Measurements from ENCODE around the gene SEPTIN1. TPM values are rescaled to one million over a fixed set of nuclear protein-coding genes. Genes with fewer than 3 reads are reported as not detected.
A peak's percentile ranks its signal among the peaks of the same experiment; 100 is the strongest.

The SEPTIN1 gene
- polyA plus RNA-seq, 3 donors = 0.31 to 0.60 (median 0.49) TPM

DNA sequence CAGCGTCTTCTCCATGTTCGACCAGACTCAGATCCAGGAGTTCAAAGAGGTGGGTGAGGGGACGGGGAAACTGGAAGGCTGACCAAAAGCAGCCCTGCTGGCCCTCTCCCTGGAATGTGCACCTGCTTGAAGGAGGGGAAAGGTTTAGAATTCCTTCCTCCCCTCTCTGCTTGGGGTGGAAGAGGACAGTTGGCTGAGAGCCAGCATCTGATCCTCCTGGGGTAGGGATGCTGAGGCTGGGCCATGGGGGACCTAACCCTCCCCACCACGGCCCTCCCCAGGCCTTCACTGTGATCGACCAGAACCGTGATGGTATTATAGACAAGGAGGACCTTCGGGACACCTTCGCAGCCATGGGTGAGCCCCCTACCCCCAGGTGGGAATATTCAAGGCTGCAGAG, 6.5 kb downstream of the SEPTIN1 start:
- H4K20me1 ChIP-seq (ENCODE audit: insufficient read depth, low read length) = no peaks in the 10 kb centered on the region
- Mint-ChIP-seq H3K36me3 (no peaks in the 10 kb centered on the region), H3K27ac (peak overlapping the region in 1 of 7 donors; percentile 37), H3K27me3 (ENCODE audit: low read depth in 3 of 3) (peaks cover 0 to 6% (median 0%) of the 10 kb centered on the region in 3 donors), H3K4me1 (peaks cover 30% of the 10 kb centered on the region), H3K9me3 (no peaks in the 10 kb centered on the region), H3K4me3 (no peak overlapping the region)
- H3K4me3 ChIP-seq (replicated peaks in 1 of 3; ENCODE audit: low read depth in 2 of 3, low read length in 3 of 3) = no peak overlapping the region
- H3K9me3 ChIP-seq (replicated peaks in 1 of 2; ENCODE audit: control insufficient read depth in 1 of 2, insufficient read depth in 1 of 2, low read length in 2 of 2) = no peaks in the 10 kb centered on the region
- no peak overlapping the region for H2AFZ ChIP-seq (ENCODE audit: insufficient read depth, low read depth, low read length, poor library complexity, severe bottlenecking)
- H3K4me1 ChIP-seq (ENCODE audit: control insufficient read depth in 1 of 2, insufficient read depth in 2 of 2, low read length in 2 of 2) = peaks cover 31 to 38% of the 10 kb centered on the region in 2 donors
- TF ChIP-seq, protein P1, sequence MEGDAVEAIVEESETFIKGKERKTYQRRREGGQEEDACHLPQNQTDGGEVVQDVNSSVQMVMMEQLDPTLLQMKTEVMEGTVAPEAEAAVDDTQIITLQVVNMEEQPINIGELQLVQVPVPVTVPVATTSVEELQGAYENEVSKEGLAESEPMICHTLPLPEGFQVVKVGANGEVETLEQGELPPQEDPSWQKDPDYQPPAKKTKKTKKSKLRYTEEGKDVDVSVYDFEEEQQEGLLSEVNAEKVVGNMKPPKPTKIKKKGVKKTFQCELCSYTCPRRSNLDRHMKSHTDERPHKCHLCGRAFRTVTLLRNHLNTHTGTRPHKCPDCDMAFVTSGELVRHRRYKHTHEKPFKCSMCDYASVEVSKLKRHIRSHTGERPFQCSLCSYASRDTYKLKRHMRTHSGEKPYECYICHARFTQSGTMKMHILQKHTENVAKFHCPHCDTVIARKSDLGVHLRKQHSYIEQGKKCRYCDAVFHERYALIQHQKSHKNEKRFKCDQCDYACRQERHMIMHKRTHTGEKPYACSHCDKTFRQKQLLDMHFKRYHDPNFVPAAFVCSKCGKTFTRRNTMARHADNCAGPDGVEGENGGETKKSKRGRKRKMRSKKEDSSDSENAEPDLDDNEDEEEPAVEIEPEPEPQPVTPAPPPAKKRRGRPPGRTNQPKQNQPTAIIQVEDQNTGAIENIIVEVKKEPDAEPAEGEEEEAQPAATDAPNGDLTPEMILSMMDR (IDR thresholded peaks at IDR 0.05) = no peak
- 90% methylated on average over 4 of the region's 8 CpGs for WGBS (ENCODE audit: insufficient coverage)
- peak in 1 of 3 donors; percentile 4 for DNase-seq
- H3K9ac ChIP-seq (ENCODE audit: insufficient read depth, low read length, poor library complexity, severe bottlenecking) = no peak overlapping the region
- intact Hi-C loops (cut with micrococcal nuclease) = loop anchor here (10.0 kb wide), 2 partner anchors 279 to 339 kb away; partner anchors contain the start of genes FBRS (in 1 of the 2) and PRR14 (in 1 of the 2)
- peaks cover 7% of the 10 kb centered on the region for H3K79me2 ChIP-seq (ENCODE audit: insufficient read depth, low read length)
- no peaks in the 10 kb centered on the region for H3K36me3 ChIP-seq (replicated peaks in 1 of 2; ENCODE audit: control insufficient read depth in 1 of 2, insufficient read depth in 2 of 2, low read length in 2 of 2)
- no peak overlapping the region for H3K27ac ChIP-seq (ENCODE audit: low read depth in 1 of 2, low read length in 2 of 2)
- no peak overlapping the region for H3K4me2 ChIP-seq (replicated peaks; ENCODE audit: extremely low read depth, low read length, poor library complexity, severe bottlenecking)
- H3K27me3 ChIP-seq (ENCODE audit: control insufficient read depth in 2 of 2, insufficient read depth in 2 of 2, low read length in 2 of 2) = no peaks in the 10 kb centered on the region

DNA sequence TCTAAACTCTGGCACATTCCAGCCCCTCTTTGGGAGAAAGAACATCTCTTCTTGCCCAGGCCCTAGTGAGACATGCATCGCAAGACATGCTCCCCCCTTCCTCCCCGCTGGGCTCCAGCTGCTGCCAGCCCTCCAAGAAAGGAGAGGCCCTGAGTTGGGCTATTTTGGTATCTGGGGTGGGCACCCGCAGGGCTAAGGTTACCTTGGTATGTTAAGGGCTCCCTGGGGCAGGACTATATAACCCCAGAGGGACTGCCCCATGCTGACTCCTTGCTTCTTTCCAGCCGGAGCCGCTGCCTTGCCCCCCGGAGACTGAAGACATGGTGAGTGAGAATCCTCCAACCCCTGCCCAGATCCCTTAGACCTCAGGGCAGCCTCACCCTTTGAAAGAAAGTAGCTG, 7.8 kb downstream of the SEPTIN1 start, which contains the start of gene MYL11:
Gene MYL11 (plus strand): TSS at position 265 of the 400 bp plus-strand sequence. CDS start 56 bp downstream, at position 321.
- Mint-ChIP-seq H3K4me3 (no peak within 1 kb of the TSS), H3K27ac (peak within 1 kb of the TSS in 2 of 7 donors; percentile 37 to 50), H3K4me1 (peaks cover 30% of the 10 kb centered on the region), H3K27me3 (ENCODE audit: low read depth in 3 of 3) (peaks cover 0 to 6% (median 0%) of the 10 kb centered on the region in 3 donors), H3K9me3 (no peaks in the 10 kb centered on the region), H3K36me3 (no peaks in the 10 kb centered on the region)
- intact Hi-C loops (cut with micrococcal nuclease) = loop anchor here (10.0 kb wide), 2 partner anchors 280 to 340 kb away; partner anchors contain the start of genes FBRS (in 1 of the 2) and PRR14 (in 1 of the 2)
- Histone ChIP-seq H3K27me3 (ENCODE audit: control insufficient read depth in 2 of 2, insufficient read depth in 2 of 2, low read length in 2 of 2) (no peaks in the 10 kb centered on the region), H3K79me2 (ENCODE audit: insufficient read depth, low read length) (peaks cover 12% of the 10 kb centered on the region), H3K27ac (ENCODE audit: low read depth in 1 of 2, low read length in 2 of 2) (no peak within 1 kb of the TSS), H2AFZ (ENCODE audit: insufficient read depth, low read depth, low read length, poor library complexity, severe bottlenecking) (no peak within 1 kb of the TSS), H3K4me3 (replicated peaks in 1 of 3; ENCODE audit: low read depth in 2 of 3, low read length in 3 of 3) (no peak within 1 kb of the TSS), H4K20me1 (ENCODE audit: insufficient read depth, low read length) (no peaks in the 10 kb centered on the region), H3K36me3 (replicated peaks in 1 of 2; ENCODE audit: control insufficient read depth in 1 of 2, insufficient read depth in 2 of 2, low read length in 2 of 2) (no peaks in the 10 kb centered on the region), H3K9ac (ENCODE audit: insufficient read depth, low read length, poor library complexity, severe bottlenecking) (no peak within 1 kb of the TSS), H3K4me1 (ENCODE audit: control insufficient read depth in 1 of 2, insufficient read depth in 2 of 2, low read length in 2 of 2) (peaks cover 31 to 38% of the 10 kb centered on the region in 2 donors), H3K9me3 (replicated peaks in 1 of 2; ENCODE audit: control insufficient read depth in 1 of 2, insufficient read depth in 1 of 2, low read length in 2 of 2) (no peaks in the 10 kb centered on the region), H3K4me2 (replicated peaks; ENCODE audit: extremely low read depth, low read length, poor library complexity, severe bottlenecking) (no peak within 1 kb of the TSS)
- no peak for DNase-seq
- TF ChIP-seq, protein P1 (IDR thresholded peaks at IDR 0.05) = no peak
- 100% methylated on average over 2 of the region's 6 CpGs for WGBS (ENCODE audit: insufficient coverage)

All from CD14-positive monocyte (primary cell).